ENCODE results near the gene CD83. TPM values are rescaled to one million over a fixed set of nuclear protein-coding genes. Genes with fewer than 3 reads are reported as not detected.

The CD83 gene
- polyA plus RNA-seq, 2 donors = 1.2 to 1.5 TPM

GRCh38 chr6:14089224-14089623 lies 28.3 kb upstream of the CD83 start:
- no peak overlapping the region for H3K27ac ChIP-seq (ENCODE audit: low read depth in 2 of 2, low read length in 1 of 2)
- no peaks in the 10 kb centered on the region for H3K36me3 ChIP-seq (ENCODE audit: control insufficient read depth in 2 of 2, insufficient read depth in 2 of 2, low read length in 1 of 2)
- no peak overlapping the region for H3K4me3 ChIP-seq (ENCODE audit: low read depth in 1 of 2, low read length in 2 of 2)
- no peaks in the 10 kb centered on the region for H3K4me1 ChIP-seq (ENCODE audit: control insufficient read depth in 2 of 2, insufficient read depth in 2 of 2, low read length in 1 of 2)
- no peaks in the 10 kb centered on the region for H3K9me3 ChIP-seq (ENCODE audit: control insufficient read depth in 2 of 2, insufficient read depth in 1 of 2, low read depth in 1 of 2, low read length in 1 of 2)
- 82 to 87% methylated on average over 7 of the region's 7 CpGs for WGBS, 2 donors
- H3K27me3 ChIP-seq (ENCODE audit: control insufficient read depth in 1 of 2, insufficient read depth in 2 of 2, low read length in 2 of 2) = peaks cover 0 to 6% of the 10 kb centered on the region in 2 donors

GRCh38 chr6:14091339-14091978 lies 26.1 kb upstream of the CD83 start:
- H3K27ac ChIP-seq (ENCODE audit: low read depth in 2 of 2, low read length in 1 of 2) = no peak overlapping the region
- no peaks in the 10 kb centered on the region for H3K9me3 ChIP-seq (ENCODE audit: control insufficient read depth in 2 of 2, insufficient read depth in 1 of 2, low read depth in 1 of 2, low read length in 1 of 2)
- H3K36me3 ChIP-seq (ENCODE audit: control insufficient read depth in 2 of 2, insufficient read depth in 2 of 2, low read length in 1 of 2) = no peaks in the 10 kb centered on the region
- no peaks in the 10 kb centered on the region for H3K4me1 ChIP-seq (ENCODE audit: control insufficient read depth in 2 of 2, insufficient read depth in 2 of 2, low read length in 1 of 2)
- 73 to 91% methylated on average over 4 of the region's 4 CpGs for WGBS, 2 donors
- peaks cover 0 to 6% of the 10 kb centered on the region in 2 donors for H3K27me3 ChIP-seq (ENCODE audit: control insufficient read depth in 1 of 2, insufficient read depth in 2 of 2, low read length in 2 of 2)
- H3K4me3 ChIP-seq (ENCODE audit: low read depth in 1 of 2, low read length in 2 of 2) = no peak overlapping the region

- no peaks in the 10 kb centered on the region for H3K9me3 ChIP-seq (ENCODE audit: control insufficient read depth in 2 of 2, insufficient read depth in 1 of 2, low read depth in 1 of 2, low read length in 1 of 2)
These were observed 25.3 kb upstream of the CD83 start for GRCh38 chr6:14092316-14092715.

GRCh38 chr6:14092838-14093789 lies 24.5 kb upstream of the CD83 start:
- Histone ChIP-seq H3K27ac (ENCODE audit: low read depth in 2 of 2, low read length in 1 of 2) (no peak overlapping the region), H3K27me3 (ENCODE audit: control insufficient read depth in 1 of 2, insufficient read depth in 2 of 2, low read length in 2 of 2) (peaks cover 0 to 6% of the 10 kb centered on the region in 2 donors), H3K36me3 (ENCODE audit: control insufficient read depth in 2 of 2, insufficient read depth in 2 of 2, low read length in 1 of 2) (no peaks in the 10 kb centered on the region), H3K9me3 (ENCODE audit: control insufficient read depth in 2 of 2, insufficient read depth in 1 of 2, low read depth in 1 of 2, low read length in 1 of 2) (no peaks in the 10 kb centered on the region), H3K4me1 (ENCODE audit: control insufficient read depth in 2 of 2, insufficient read depth in 2 of 2, low read length in 1 of 2) (no peaks in the 10 kb centered on the region), H3K4me3 (ENCODE audit: low read depth in 1 of 2, low read length in 2 of 2) (no peak overlapping the region)
- 52 to 63% methylated on average over 11 of the region's 11 CpGs for WGBS, 2 donors

More at GRCh38 chr6:14092316-14092715, 25.3 kb upstream of the CD83 start:
- no peak overlapping the region for H3K27ac ChIP-seq (ENCODE audit: low read depth in 2 of 2, low read length in 1 of 2)
- H3K4me3 ChIP-seq (ENCODE audit: low read depth in 1 of 2, low read length in 2 of 2) = no peak overlapping the region
- 75 to 88% methylated on average over 3 of the region's 3 CpGs for WGBS, 2 donors
- no peaks in the 10 kb centered on the region for H3K4me1 ChIP-seq (ENCODE audit: control insufficient read depth in 2 of 2, insufficient read depth in 2 of 2, low read length in 1 of 2)
- peaks cover 0 to 6% of the 10 kb centered on the region in 2 donors for H3K27me3 ChIP-seq (ENCODE audit: control insufficient read depth in 1 of 2, insufficient read depth in 2 of 2, low read length in 2 of 2)
- H3K36me3 ChIP-seq (ENCODE audit: control insufficient read depth in 2 of 2, insufficient read depth in 2 of 2, low read length in 1 of 2) = no peaks in the 10 kb centered on the region

- peaks cover 0 to 6% of the 10 kb centered on the region in 2 donors for H3K27me3 ChIP-seq (ENCODE audit: control insufficient read depth in 1 of 2, insufficient read depth in 2 of 2, low read length in 2 of 2)
- H3K4me3 ChIP-seq (ENCODE audit: low read depth in 1 of 2, low read length in 2 of 2) = no peak overlapping the region
- no peaks in the 10 kb centered on the region for H3K9me3 ChIP-seq (ENCODE audit: control insufficient read depth in 2 of 2, insufficient read depth in 1 of 2, low read depth in 1 of 2, low read length in 1 of 2)
- H3K4me1 ChIP-seq (ENCODE audit: control insufficient read depth in 2 of 2, insufficient read depth in 2 of 2, low read length in 1 of 2) = no peaks in the 10 kb centered on the region
- H3K27ac ChIP-seq (ENCODE audit: low read depth in 2 of 2, low read length in 1 of 2) = no peak overlapping the region
- H3K36me3 ChIP-seq (ENCODE audit: control insufficient read depth in 2 of 2, insufficient read depth in 2 of 2, low read length in 1 of 2) = no peaks in the 10 kb centered on the region
- 93 to 97% methylated on average over 4 of the region's 4 CpGs for WGBS, 2 donors
These were observed 22.9 kb upstream of the CD83 start for GRCh38 chr6:14094721-14095120.

GRCh38 chr6:14095437-14095836 lies 22.1 kb upstream of the CD83 start:
- 85 to 89% methylated on average over 6 of the region's 6 CpGs for WGBS, 2 donors
- H3K4me1 ChIP-seq (ENCODE audit: control insufficient read depth in 2 of 2, insufficient read depth in 2 of 2, low read length in 1 of 2) = no peaks in the 10 kb centered on the region
- H3K36me3 ChIP-seq (ENCODE audit: control insufficient read depth in 2 of 2, insufficient read depth in 2 of 2, low read length in 1 of 2) = no peaks in the 10 kb centered on the region
- H3K4me3 ChIP-seq (ENCODE audit: low read depth in 1 of 2, low read length in 2 of 2) = no peak overlapping the region
- no peaks in the 10 kb centered on the region for H3K9me3 ChIP-seq (ENCODE audit: control insufficient read depth in 2 of 2, insufficient read depth in 1 of 2, low read depth in 1 of 2, low read length in 1 of 2)
- H3K27me3 ChIP-seq (ENCODE audit: control insufficient read depth in 1 of 2, insufficient read depth in 2 of 2, low read length in 2 of 2) = peaks cover 0 to 1% of the 10 kb centered on the region in 2 donors
- no peak overlapping the region for H3K27ac ChIP-seq (ENCODE audit: low read depth in 2 of 2, low read length in 1 of 2)

- Histone ChIP-seq H3K27me3 (ENCODE audit: control insufficient read depth in 1 of 2, insufficient read depth in 2 of 2, low read length in 2 of 2) (no peaks in the 10 kb centered on the region), H3K36me3 (ENCODE audit: control insufficient read depth in 2 of 2, insufficient read depth in 2 of 2, low read length in 1 of 2) (no peaks in the 10 kb centered on the region), H3K27ac (ENCODE audit: low read depth in 2 of 2, low read length in 1 of 2) (no peak overlapping the region), H3K4me1 (ENCODE audit: control insufficient read depth in 2 of 2, insufficient read depth in 2 of 2, low read length in 1 of 2) (no peaks in the 10 kb centered on the region), H3K9me3 (ENCODE audit: control insufficient read depth in 2 of 2, insufficient read depth in 1 of 2, low read depth in 1 of 2, low read length in 1 of 2) (no peaks in the 10 kb centered on the region), H3K4me3 (ENCODE audit: low read depth in 1 of 2, low read length in 2 of 2) (no peak overlapping the region)
- WGBS, 2 donors = 90 to 91% methylated on average over 3 of the region's 3 CpGs
These were observed 17.4 kb upstream of the CD83 start for GRCh38 chr6:14100138-14100537.

GRCh38 chr6:14100966-14101365 lies 16.6 kb upstream of the CD83 start:
- WGBS, 2 donors = 65 to 82% methylated on average over 5 of the region's 5 CpGs
- no peak overlapping the region for H3K27ac ChIP-seq (ENCODE audit: low read depth in 2 of 2, low read length in 1 of 2)

GRCh38 chr6:14102383-14102782 lies 15.2 kb upstream of the CD83 start:
- H3K4me3 ChIP-seq (ENCODE audit: low read depth in 1 of 2, low read length in 2 of 2) = no peak overlapping the region
- no peaks in the 10 kb centered on the region for H3K4me1 ChIP-seq (ENCODE audit: control insufficient read depth in 2 of 2, insufficient read depth in 2 of 2, low read length in 1 of 2)
- H3K27me3 ChIP-seq (ENCODE audit: control insufficient read depth in 1 of 2, insufficient read depth in 2 of 2, low read length in 2 of 2) = no peaks in the 10 kb centered on the region
- H3K9me3 ChIP-seq (ENCODE audit: control insufficient read depth in 2 of 2, insufficient read depth in 1 of 2, low read depth in 1 of 2, low read length in 1 of 2) = peaks cover 0 to 8% of the 10 kb centered on the region in 2 donors
- WGBS, 2 donors = 94 to 98% methylated on average over 3 of the region's 3 CpGs
- no peak overlapping the region for H3K27ac ChIP-seq (ENCODE audit: low read depth in 2 of 2, low read length in 1 of 2)
- no peaks in the 10 kb centered on the region for H3K36me3 ChIP-seq (ENCODE audit: control insufficient read depth in 2 of 2, insufficient read depth in 2 of 2, low read length in 1 of 2)

More at GRCh38 chr6:14100966-14101365, 16.6 kb upstream of the CD83 start:
- Histone ChIP-seq H3K27me3 (ENCODE audit: control insufficient read depth in 1 of 2, insufficient read depth in 2 of 2, low read length in 2 of 2) (no peaks in the 10 kb centered on the region), H3K4me3 (ENCODE audit: low read depth in 1 of 2, low read length in 2 of 2) (no peak overlapping the region), H3K36me3 (ENCODE audit: control insufficient read depth in 2 of 2, insufficient read depth in 2 of 2, low read length in 1 of 2) (no peaks in the 10 kb centered on the region), H3K9me3 (ENCODE audit: control insufficient read depth in 2 of 2, insufficient read depth in 1 of 2, low read depth in 1 of 2, low read length in 1 of 2) (no peaks in the 10 kb centered on the region), H3K4me1 (ENCODE audit: control insufficient read depth in 2 of 2, insufficient read depth in 2 of 2, low read length in 1 of 2) (no peaks in the 10 kb centered on the region)
